Lower leg skin (tissue), 4 donors: ENCODE data around the gene IFI27. TPM values are rescaled to one million over a fixed set of nuclear protein-coding genes. Genes with fewer than 3 reads are reported as not detected.
A peak's percentile ranks its signal among the peaks of the same experiment; 100 is the strongest.

Source experiments
- DNase-seq, 2 donors: peaks; one replicate each; pipeline ENCODE4 v3.0.0-alpha.2; 2019; ENCODE audit warnings: low spot score in 2 of 2
- H3K4me3 ChIP-seq: fragments of 200-600 bp; sonication (generic); 2 replicates; pipeline ENCODE4 v1.5.1; 2017; ENCODE audit warnings: mild to moderate bottlenecking, low read depth; ENCODE audit not compliant: poor library complexity, severe bottlenecking
- POLR2A ChIP-seq, 2 donors: fragments of 450-650 bp; IDR thresholded peaks; one replicate each; pipeline ENCODE4 v1.6.1; 2016 to 2017; ENCODE audit warnings: antibody characterized with exemption in 2 of 2, mild to moderate bottlenecking in 1 of 2, moderate library complexity in 1 of 2
- WGBS, 2 donors: methylation state at CpG; one replicate each; pipeline ENCODE4 v1.1.5; 2018; 5-methylcytosine and 5-hydroxymethylcytosine counted together
- intact Hi-C: fragments of 100-400 bp; cut with DNase I; formaldehyde crosslinking; loops from one replicate; pipeline ENCODE4 v1.15.0; 2023; ENCODE audit warnings: low total_unique reads
- total RNA-seq, 4 donors: library from RNA; depleted of rRNA; stranded (reverse); fragments of >200 nt; gene quantifications; one replicate each; pipeline ENCODE4 v1.1.0, GENCODE V29; 2016
- TF ChIP-seq, protein P1 (sequence below), 3 donors: fragments of 450-650 bp; IDR thresholded peaks; one replicate each; pipeline ENCODE4 v1.5.1; 2016; ENCODE audit warnings: antibody characterized with exemption in 3 of 3, mild to moderate bottlenecking in 3 of 3, moderate library complexity in 2 of 3

The IFI27 gene
- total RNA-seq, 4 donors from 2014 or later = 70.2 to 133 (median 109) TPM

DNA sequence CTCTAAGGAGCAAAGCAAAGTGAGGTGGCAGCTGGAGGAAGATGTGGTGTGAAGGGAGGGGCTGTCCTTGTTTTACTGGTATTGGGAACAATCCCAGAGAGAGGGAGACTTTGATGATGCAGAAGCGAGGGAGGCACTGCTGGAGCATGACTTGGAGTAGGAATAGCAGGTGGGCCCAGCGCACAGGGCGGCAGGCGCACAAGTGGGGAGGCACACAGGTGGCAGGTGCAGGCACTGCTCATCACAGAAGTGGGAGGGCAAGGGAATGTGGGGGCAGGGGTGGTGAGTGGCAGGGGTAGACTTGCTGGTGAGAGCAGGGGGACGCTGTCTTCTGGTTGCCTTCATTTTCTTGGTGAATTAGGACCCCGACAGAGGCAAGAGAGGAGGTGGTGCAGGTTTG, 11.5 kb upstream of the IFI27 start:
- H3K4me3 ChIP-seq = no peak overlapping the region
- TF ChIP-seq, protein P1, sequence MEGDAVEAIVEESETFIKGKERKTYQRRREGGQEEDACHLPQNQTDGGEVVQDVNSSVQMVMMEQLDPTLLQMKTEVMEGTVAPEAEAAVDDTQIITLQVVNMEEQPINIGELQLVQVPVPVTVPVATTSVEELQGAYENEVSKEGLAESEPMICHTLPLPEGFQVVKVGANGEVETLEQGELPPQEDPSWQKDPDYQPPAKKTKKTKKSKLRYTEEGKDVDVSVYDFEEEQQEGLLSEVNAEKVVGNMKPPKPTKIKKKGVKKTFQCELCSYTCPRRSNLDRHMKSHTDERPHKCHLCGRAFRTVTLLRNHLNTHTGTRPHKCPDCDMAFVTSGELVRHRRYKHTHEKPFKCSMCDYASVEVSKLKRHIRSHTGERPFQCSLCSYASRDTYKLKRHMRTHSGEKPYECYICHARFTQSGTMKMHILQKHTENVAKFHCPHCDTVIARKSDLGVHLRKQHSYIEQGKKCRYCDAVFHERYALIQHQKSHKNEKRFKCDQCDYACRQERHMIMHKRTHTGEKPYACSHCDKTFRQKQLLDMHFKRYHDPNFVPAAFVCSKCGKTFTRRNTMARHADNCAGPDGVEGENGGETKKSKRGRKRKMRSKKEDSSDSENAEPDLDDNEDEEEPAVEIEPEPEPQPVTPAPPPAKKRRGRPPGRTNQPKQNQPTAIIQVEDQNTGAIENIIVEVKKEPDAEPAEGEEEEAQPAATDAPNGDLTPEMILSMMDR (IDR thresholded peaks at IDR 0.05) = no peak
- TF ChIP-seq POLR2A (IDR thresholded peaks at IDR 0.05) = no peak
- 78 to 92% methylated on average over 6 of the region's 6 CpGs for WGBS, 2 donors
- intact Hi-C loops = no loop called here
- no peak for DNase-seq

DNA sequence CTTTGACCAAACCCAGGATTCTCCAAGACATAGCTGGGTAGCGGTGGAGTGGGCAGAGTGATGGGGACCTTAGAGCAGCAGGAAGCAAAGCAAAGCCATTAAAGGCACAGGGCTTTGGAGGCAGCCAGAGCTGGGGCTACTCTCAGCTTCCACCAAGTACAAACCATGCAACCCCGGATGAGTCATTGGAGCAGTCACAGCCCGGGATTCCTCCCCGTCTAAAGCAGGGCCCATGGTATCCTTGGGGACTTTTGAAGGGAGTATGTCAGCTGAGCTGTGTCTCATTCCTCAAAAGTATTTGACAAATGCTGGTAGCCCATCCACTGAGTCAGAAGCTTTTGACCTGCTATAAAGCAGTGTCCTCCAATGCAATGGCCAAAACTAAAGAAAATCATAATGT, 9.7 kb upstream of the IFI27 start:
- intact Hi-C loops = no loop called here
- 50 to 70% methylated on average over 4 of the region's 4 CpGs for WGBS, 2 donors
- peak in 1 of 2 donors; percentile 54 for DNase-seq
- TF ChIP-seq POLR2A (IDR thresholded peaks at IDR 0.05) = no peak
- TF ChIP-seq, protein P1 (IDR thresholded peaks at IDR 0.05) = no peak
- no peak overlapping the region for H3K4me3 ChIP-seq

- no peak for DNase-seq
- WGBS, 2 donors = 79 to 82% methylated on average over 10 of the region's 10 CpGs
- no peak overlapping the region for H3K4me3 ChIP-seq
- TF ChIP-seq, protein P1 (IDR thresholded peaks at IDR 0.05) = no peak
- no peak for TF ChIP-seq POLR2A (IDR thresholded peaks at IDR 0.05)
- intact Hi-C loops = no loop called here
These were observed 8.8 kb upstream of the IFI27 start for GRCh38 chr14:94101748-94102147.

GRCh38 chr14:94102768-94103482, 7.6 kb upstream of the IFI27 start:
- intact Hi-C loops = no loop called here
- WGBS, 2 donors = 90 to 91% methylated on average over 8 of the region's 8 CpGs
- DNase-seq = peak in 1 of 2 donors; percentile 78
- H3K4me3 ChIP-seq = no peak overlapping the region
- TF ChIP-seq, protein P1 (IDR thresholded peaks at IDR 0.05) = no peak
- no peak for TF ChIP-seq POLR2A (IDR thresholded peaks at IDR 0.05)

DNA sequence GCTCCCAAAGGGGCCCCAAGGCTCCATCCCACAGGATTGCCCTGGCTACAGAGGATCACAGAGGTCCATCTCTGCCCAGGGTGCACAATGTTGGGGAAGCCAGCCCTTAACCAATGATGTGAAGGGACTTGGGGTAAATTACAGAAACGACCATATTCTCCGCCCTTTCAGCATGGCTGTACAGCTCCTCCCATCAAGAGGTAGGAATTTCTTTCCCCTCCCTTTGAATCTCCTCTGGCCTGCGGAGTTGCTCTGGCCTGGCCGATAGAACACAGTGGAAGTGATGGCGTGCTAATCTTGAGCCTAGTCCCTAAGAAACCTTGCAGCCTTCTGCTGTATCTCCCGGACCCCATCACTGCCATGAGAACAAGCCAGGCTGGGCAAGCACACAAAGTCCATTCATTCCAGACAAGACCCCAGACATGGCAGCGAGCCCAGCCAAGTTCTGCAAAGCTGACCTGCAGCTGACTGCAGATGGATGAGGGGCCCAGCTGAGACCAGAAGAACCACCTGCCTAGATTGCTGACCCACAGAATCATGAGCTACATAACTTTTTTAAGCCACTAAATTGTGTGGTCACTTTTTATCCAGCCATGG, 6.9 kb upstream of the IFI27 start:
- WGBS, 2 donors = 67 to 80% methylated on average over 7 of the region's 7 CpGs
- TF ChIP-seq, protein P1 (IDR thresholded peaks at IDR 0.05) = no peak
- TF ChIP-seq POLR2A (IDR thresholded peaks at IDR 0.05) = no peak
- intact Hi-C loops = no loop called here
- peak in 1 of 2 donors; percentile 69 for DNase-seq
- no peak overlapping the region for H3K4me3 ChIP-seq
